GM21529 (cell line): Measurements from ENCODE around the gene ROR2.

Experiments used
- ATAC-seq: cut with Tn5 transposase; IDR thresholded peaks from one replicate; pipeline ENCODE4 v1.9.1; 2021; ENCODE audit not compliant: unreplicated experiment

The ROR2 gene

DNA sequence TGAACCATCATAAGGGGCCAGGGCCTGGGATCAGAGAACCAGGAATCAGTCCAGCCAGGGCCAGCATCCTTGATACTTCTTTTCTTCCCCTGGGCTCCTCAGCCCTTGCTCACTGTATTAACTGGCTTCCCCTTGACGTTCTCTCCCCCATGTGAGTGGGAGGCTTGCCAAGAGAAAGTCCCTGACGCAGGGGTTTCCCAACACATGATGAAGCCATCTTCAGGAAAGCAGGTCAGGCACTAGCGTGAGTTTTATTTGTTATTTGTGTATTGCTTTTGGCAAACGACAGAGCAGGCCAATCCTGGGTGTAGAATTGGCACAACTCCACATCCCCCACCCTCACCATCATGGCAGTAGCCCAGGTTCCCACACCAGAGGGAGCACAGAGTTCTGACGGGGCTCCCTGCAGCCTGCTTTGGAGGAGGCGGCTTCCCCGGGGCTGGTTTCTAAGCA is 360.9 kb downstream of the ROR2 start:
- ATAC-seq = no peak

DNA sequence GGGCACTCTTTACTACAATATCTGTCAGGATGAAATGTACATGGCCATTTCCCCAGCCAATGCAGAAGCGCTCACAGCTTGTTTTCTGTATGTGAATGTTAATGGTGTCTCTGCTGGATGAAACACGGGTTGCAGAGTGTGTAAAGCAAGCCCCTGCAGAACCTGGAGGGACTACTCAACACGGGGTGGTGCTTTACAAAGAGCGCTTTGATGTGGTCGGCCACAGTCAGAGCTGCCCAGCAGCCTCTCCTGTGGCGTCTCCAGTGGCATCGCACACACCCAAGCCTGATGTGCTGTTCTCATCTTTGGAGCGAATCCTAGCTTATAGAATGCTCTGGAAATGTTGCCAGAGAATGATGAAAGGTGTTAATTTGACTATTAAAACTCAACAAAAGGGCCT is 363.7 kb downstream of the ROR2 start:
- ATAC-seq = no peak

DNA sequence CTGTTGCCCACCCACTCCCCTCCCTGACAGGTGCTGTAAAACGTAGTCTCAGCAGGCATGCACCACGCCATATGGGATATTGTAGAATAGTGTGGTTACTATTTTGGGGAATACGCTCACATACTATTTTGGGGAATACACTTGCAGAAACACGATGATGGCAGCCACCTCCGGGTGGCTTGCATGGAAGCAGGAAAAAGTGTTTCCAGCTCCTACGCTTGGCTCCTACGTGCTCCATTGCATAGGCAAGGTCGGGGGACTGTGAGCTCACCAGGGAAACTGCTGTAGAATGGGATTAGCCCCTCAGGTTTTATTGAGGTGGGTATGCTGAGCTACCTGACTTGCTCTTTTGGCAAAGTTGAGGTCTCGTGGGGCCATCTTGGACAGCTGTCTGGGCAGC is 366.1 kb downstream of the ROR2 start:
- ATAC-seq = no peak

DNA sequence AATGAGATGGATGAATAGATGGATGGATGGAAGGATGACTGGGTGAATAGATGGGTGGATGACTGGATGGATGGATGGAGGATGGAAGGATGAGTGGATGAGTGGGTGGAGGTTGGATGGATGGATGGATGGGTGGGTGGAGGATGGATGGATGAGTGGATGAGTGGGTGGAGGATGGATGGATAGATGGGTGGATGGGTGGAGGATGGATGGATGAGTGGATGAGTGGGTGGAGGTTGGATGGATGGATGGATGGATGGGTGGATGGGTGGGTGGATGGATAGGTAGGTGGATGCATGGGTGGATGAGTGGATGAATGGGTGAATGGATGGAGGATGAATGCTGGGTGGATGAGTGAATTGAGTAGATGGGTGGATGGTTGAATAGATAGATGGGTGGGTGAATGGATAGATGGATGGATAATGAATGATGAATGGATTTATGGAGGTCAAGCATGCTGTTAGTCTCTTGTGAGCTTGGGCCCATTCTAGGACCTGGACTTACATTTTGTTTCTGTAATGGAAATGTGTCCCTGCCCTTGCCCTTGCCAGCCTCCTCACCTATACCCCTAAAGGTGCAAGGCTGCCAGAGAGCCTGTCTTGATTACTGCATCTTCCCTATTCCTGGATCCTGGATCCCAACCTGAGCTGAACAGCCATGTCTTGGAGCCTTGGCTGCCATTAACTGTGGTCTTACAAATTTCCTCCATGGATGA is 366.7 kb downstream of the ROR2 start:
- ATAC-seq = no peak

DNA sequence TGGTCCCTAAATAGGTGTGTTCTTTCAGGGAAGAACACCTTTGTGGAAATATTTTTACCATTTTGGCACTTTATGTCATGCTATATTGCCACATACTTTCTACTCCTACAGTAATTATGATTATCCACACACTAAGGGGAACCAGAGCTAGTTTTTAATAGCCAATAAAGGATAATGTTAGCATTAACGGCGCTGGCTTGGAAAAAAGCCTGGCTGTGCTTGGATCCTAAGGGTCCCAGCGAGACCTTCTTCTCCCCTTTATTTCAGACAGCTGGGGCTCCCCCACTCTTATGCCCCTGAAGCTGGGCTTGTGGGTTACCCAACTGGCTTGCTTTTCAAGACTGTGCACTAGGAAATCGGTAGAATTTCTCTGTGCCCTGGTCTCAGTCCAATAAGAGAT is 367.8 kb downstream of the ROR2 start:
- ATAC-seq = no peak

DNA sequence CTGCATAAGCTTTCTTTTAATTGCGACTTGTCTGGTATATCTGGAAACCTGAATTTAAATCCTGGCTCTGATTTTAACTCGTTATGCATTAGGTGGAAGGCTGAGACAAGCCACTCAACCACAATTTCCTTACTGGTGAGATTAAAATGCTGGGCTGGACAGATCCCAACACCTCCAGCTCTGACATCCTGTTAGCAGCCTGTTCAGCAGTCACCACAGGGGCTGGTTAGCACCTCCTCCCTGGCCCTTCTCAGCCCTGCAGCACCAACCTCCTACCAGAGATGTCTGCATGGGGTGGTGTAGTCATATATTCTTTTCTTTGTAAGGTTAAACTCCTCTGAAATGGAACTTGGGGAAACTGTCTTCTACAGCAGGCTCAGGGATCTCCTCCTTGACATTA is 369.9 kb downstream of the ROR2 start:
- ATAC-seq = no peak

DNA sequence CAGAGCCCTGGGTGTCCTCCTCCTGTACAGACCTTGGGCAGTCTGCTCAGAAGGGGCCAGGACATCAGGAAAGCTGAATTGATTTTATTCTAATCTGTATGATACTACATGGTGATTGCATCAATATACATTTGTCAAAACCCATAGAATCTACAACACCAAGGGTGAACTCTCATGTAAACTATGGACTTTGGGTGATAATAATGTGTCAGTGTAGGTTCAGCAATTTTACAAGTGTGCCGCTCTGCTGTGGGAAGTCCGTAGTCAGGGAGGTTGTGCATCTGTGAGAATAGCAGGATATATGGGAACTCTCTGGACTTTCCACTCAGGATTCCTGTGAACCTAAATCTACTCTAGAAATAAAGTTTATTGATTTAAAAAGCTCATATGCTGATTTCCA is 371.1 kb downstream of the ROR2 start:
- ATAC-seq = no peak

DNA sequence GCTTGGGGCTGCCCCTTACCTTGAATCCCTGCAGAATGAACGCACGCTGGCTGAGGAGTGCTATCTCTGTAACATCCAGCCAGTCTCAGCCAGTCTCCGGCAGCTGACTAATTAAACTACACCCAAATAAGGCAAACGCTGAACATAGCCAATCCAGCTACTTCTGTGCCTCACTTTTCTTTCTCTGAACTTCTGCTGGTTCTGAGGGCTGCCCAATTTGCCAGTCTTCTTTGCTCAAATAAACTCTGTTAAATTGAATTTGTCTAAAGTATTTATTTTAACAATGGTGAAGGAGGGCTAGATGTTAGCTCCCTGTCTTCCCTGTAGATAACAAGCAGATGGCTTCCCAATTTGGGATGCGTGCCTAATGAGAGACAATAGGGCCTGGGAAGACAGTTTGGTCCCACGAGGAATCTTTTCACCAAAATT is 372.4 kb downstream of the ROR2 start:
- ATAC-seq = no peak

DNA sequence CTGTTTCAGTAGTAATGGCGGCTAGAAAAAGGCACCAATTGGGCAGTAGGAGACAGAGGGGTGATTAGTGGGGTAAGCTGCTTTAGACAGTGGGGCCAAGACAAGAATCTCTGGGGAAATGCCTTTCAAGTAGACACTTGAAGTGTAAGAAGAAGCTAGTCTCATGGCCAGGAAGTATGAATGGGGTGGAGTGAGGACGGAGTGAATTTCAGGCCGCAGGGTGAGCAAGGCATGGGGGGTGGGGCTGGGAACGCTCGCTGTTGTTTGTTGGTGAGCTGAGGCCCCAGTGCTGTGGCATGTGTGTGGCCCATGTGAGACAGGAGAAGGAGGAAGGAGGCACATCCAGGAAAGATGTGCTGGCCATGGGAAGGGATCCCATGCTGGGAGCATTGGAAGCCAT is 377.2 kb downstream of the ROR2 start:
- ATAC-seq = no peak

DNA sequence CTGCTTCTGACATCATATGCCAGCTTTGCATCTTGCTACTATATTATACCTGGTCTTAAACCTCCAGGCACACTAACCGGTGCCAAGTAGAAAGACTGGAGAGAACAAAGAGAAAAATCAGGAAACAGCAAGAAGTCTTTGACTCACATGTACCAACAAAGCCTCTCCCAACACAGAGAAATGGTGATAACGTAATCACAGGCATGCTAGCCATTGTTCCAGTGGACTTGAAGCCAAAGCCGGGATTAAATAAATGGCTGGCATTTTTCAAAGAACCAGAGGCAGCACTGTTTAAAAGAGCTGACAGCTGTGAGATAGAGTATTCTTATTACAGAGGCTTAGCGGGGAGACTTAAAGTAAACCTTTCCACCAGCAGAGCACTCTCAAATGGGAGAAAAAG is 378.0 kb downstream of the ROR2 start:
- no peak for ATAC-seq

DNA sequence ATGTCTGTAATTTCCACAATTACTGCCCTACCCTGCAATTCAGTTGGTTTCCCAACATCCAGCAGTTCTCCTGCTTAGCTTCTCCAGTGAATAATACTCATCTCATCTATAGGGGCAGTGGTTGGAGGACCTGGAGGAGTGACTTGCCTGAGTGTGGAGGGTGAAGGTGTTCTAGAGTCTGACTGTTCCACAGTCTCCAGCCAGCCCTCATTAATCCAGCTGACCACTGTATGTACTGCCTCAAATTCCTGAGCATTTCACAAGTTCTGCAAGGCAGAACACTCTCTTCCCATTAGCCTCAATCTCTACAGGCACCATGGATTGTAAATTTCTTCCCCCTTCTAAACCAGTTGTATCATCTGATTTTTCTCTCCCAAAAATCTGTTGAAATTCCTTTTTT is 379.0 kb downstream of the ROR2 start:
- no peak for ATAC-seq

DNA sequence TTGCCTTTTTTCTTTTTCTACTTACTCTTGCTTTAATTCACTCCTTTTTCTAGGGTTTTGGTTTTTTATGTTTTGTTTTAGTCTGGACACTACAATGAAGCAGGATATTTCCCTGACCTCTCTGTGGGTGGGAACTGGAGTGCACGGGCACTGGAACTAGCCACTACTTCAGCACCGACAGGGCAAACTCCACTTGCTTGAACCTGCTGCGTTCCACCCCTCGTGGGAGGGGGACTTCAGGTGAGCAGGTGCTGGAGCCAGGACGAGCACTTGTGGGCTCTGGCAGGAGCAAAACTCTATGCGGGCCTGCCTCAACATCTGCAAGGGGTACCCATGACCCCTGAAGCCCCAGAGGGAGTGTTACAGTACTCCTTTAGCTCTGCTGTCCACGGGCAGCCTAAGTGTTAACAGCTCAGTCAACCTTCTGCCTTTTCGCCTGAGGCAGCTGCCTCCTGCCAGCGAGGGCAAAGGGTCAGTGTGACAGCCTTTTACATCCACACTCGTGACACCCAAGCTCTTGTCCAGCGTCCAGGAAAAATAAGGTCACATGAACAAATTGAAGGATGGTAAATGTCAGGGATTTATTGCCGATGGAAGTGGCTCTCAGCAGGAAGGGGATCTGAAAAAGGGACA is 382.3 kb downstream of the ROR2 start:
- ATAC-seq = no peak

DNA sequence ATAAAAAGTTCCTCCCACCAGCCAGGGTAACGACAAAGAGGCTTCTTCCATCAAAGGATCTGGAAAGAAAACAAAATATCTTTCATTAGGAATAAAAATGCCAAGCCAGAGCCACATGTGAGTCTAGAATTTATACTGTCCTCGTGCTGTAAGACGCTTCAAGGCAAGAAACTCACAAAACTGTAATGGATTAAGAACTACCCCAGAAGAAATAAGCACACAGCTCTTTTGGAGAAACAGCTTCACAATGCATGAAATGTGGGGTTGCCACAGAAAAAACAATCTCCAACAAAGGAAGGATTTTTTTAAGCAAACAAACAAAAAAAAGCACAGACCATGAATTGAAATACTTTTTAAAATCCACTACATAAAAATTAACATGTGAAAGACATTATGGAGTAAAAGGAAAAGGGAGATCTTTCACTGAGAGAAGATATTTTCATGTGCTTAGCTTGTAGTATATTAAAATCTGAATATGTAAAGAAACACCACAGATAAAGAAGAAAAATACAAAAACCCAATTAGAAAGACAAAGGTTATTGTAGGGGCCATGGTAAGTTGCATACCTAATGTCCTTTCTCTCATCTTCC is 385.9 kb downstream of the ROR2 start:
- no peak for ATAC-seq

DNA sequence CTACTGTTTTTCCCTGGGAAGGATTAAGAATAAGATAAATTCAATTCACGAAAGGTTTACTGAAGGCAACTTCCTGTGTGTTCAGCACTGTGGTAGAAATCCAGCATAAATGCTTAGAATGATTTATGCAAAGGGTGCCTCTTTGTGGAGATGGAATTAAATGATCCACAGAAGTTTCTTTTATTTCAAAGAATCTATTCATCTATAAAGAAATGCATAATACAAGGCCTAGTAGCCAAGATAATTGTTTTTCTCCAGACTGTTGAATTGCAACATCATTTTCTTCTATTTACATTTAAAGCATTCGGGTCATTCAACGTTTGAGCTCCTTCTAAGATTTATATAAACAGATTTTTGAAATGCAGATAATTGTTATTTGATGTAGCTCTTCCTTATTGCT is 387.6 kb downstream of the ROR2 start:
- no peak for ATAC-seq

DNA sequence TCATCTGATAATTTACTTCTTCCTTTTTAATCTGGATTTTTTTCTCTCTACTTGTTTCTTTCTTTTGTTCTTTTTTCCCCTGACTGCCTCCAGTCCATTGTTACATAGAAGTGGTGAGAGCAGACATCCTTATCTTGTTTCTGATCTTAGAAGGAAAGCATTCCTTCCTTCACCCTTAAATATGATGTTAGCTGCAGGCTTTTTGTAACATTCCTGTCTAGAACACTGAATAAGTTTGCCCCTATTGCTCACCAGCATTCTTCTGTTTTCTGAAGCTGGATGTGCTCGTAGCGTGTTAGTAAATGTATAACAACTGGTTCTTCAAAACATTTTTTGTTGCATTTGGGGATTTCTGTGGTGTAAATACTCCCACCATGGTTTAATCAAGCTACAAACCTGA is 389.7 kb downstream of the ROR2 start:
- ATAC-seq = no peak

DNA sequence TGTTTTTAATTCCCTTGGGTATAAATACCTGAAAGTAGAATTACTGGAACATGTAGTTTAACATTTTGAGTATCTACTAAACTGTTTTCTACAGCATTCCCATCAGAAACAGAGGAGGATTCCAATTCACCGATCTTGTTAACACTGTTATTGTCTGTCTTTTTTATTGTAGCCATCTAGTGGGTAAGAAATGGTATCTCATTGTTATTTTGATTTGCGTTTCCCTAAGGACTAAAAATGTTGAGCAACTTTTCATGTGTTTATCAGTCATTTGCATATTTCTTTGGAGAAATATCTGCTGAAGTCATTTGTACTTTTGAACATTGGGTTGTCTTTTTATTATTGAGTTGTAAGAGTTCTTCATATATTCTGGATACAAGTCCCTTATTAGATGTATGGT is 391.1 kb downstream of the ROR2 start:
- no peak for ATAC-seq

DNA sequence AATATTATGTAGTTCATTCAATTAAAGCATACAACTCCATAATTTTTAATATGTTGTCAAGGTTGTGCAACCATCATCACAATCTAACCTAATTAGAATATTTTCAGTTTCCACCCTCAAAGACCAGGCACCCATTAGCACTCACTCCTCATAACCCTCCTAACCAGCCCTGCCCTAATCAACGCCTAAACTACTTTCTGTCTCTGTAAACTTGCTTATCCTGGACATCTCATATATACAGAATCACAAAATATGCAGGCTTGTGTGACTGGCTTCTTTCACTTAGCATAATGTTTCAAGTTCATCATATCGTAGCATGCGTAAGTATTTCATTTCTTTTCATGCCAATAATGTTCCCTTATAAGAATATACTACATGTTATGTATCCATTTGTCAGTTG is 391.6 kb downstream of the ROR2 start:
- ATAC-seq = no peak

DNA sequence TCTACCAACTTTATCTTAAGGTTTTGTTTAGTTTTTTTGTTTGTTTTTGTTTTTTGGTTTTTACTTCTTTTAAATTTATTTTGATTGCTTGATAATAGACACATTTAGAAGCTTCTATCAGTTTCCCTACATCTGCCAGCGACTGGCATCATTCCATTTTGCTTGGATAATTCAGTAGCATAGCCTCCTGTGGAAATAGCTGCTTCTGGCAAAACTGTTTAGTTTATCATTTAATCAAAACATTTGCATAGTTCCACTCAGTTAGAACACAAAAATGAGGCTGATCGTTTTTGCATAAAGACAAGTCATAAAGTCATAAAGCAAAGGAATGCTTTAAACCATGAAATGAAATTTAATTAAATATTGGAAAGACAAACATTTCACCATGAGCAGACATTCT is 392.7 kb downstream of the ROR2 start:
- ATAC-seq = no peak

DNA sequence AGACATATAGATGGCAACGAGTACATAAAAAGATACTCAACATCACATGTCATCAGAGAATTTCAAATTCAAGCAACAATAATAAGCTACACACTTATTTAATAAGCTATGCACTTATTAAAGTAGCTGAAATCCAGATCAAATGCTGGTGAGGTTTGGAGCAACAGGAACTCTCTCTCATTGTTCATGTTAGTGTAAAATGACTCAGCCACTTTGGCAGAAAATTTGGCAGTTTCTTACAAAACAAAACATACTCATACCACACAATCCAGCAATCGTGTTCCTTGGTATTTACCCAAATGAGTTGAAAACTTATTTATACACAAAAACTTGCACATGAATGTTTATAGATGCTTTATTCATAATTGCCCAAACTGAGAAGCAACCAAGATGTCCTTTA is 394.9 kb downstream of the ROR2 start:
- no peak for ATAC-seq

DNA sequence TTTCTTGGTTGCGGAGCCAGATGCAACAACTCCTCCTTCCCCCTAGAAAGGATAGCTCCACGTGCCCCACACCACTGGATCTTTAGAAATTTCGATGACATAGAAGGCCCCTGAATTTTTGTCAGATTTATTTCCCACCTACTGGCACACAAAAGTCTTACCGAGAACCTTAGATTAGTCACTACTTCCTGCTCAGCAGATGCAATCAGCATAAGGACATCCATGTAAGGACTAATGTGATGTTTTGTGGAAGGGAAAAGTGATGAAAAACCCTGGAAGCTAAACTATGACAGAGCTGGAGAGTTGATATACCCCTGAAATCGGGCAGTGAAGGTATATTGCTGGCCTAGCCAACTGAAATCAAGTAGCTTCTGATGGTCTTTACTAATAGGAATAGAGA is 400.9 kb downstream of the ROR2 start:
- no peak for ATAC-seq

DNA sequence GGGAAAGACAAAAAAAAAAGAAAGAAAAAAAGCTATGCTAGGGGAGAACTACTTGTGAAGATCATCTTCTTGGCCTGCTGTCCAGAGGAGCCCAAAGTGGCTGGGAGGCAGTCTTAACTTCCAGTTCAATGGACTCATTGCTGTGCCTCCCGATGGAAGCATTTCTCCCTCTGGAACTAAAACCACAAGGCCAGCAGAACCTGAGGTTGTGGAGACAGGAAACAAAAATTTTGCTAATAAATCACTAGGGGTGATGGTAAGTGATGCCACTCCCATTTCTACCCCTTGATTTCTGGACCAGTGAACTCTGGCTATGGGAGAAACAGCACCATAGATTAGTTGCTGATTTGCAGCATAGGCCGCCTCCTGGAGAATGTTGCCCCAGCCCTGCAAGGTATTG is 402.9 kb downstream of the ROR2 start:
- no peak for ATAC-seq

DNA sequence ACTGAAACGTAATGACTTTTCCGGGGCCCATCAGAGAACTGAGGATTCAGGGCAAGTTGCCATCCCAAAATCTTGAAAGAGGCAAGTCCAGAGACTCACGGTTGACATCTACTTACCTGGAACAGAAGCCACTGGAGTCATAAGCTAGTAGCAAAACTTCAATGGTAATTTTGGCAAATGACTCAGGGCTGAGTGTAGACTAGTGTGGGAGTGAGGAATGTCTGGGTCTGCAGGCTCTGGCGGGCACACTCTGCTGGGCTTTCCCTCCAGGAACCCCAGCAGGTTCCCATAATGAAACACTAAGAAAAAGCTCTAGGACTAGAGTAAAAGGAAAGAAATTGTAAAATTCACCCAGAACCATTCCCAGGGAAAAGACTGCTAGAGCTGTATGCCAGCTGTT is 403.5 kb downstream of the ROR2 start:
- no peak for ATAC-seq

DNA sequence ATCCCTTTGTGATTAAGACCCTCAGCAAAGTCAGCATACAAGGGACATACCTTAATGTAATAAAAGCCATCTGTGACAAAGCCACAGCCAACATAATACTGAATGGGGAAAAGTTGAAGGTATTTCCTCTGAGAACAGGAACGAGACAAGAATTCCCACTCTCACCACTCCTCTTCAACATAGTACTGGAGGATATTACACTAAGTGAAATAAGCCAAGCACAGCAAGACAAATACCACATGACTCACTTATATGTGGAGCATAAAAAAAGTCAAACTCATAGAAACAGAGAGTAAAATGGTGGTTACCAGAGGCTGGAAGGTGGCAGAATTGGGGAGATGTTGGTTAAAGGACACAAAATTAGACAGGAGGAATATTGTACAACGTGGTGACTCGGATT is 408.3 kb downstream of the ROR2 start:
- ATAC-seq = no peak
